HepG2 (cell line): ENCODE measurements around the gene C16orf87. TPM values are rescaled to one million over a fixed set of nuclear protein-coding genes. Genes with fewer than 3 reads are reported as not detected.

ENCODE experiments used
- ATRX ChIP-seq: sonication (generic); formaldehyde crosslinking; IDR thresholded peaks from 2 replicates; pipeline ENCODE4 v1.4.0; 2020; ENCODE audit warnings: missing genetic modification reagents, borderline replicate concordance
- FOXC1 ChIP-seq: sonication (generic); formaldehyde crosslinking; IDR thresholded peaks from 2 replicates; pipeline ENCODE4 v1.8.0; 2022; ENCODE audit warnings: mild to moderate bottlenecking, missing genetic modification reagents, borderline replicate concordance
- FOXK1 ChIP-seq: sonication (generic); formaldehyde crosslinking; IDR thresholded peaks from 2 replicates; pipeline ENCODE4 v1.4.0; 2020; ENCODE audit warnings: low read depth, missing genetic modification reagents, borderline replicate concordance
- HES4 ChIP-seq: sonication (generic); formaldehyde crosslinking; IDR thresholded peaks from 2 replicates; pipeline ENCODE4 v1.9.0; 2021; ENCODE audit warnings: mild to moderate bottlenecking, missing genetic modification reagents, borderline replicate concordance
- KLF11 ChIP-seq: IDR thresholded peaks from 2 replicates; pipeline ENCODE4 v1.6.1; 2016; ENCODE audit warnings: missing compliant biosample characterization
- NFE2L2 ChIP-seq: fragments of 150-350 bp; IDR thresholded peaks from 2 replicates; pipeline ENCODE4 v1.6.1; 2014; ENCODE audit warnings: low read length
- PAF1 ChIP-seq: IDR thresholded peaks from 2 replicates; pipeline ENCODE4 v1.6.1; 2016; ENCODE audit warnings: missing genetic modification reagents, missing compliant biosample characterization
- PLSCR1 ChIP-seq: sonication (generic); formaldehyde crosslinking; IDR thresholded peaks from 2 replicates; pipeline ENCODE4 v1.5.0; 2020; ENCODE audit warnings: missing genetic modification reagents, mild to moderate bottlenecking, borderline replicate concordance
- SALL1 ChIP-seq: sonication (generic); formaldehyde crosslinking; IDR thresholded peaks from 2 replicates; pipeline ENCODE4 v1.8.0; 2022; ENCODE audit warnings: mild to moderate bottlenecking, missing genetic modification reagents
- SMARCC2 ChIP-seq: fragments of 450-650 bp; IDR thresholded peaks from 2 replicates; pipeline ENCODE4 v1.6.1; 2017; ENCODE audit warnings: antibody characterized with exemption, mild to moderate bottlenecking
- SNAPC2 ChIP-seq: sonication (generic); formaldehyde crosslinking; IDR thresholded peaks from 2 replicates; pipeline ENCODE4 v1.8.1; 2022; ENCODE audit warnings: mild to moderate bottlenecking, missing genetic modification reagents
- TFAP4 ChIP-seq: sonication (generic); IDR thresholded peaks from 2 replicates; pipeline ENCODE4 v1.6.1; 2016; ENCODE audit warnings: low read depth, borderline replicate concordance
- TRAFD1 ChIP-seq: sonication (generic); formaldehyde crosslinking; IDR thresholded peaks from 2 replicates; pipeline ENCODE4 v1.5.1; 2020; ENCODE audit warnings: missing genetic modification reagents, mild to moderate bottlenecking, borderline replicate concordance
- ZBTB25 ChIP-seq: IDR thresholded peaks from 2 replicates; pipeline ENCODE4 v1.6.1; 2018; ENCODE audit warnings: missing genetic modification reagents
- ZKSCAN5 ChIP-seq: sonication (generic); formaldehyde crosslinking; IDR thresholded peaks from 2 replicates; pipeline ENCODE4 v1.5.1; 2020; ENCODE audit warnings: mild to moderate bottlenecking, missing genetic modification reagents
- ZNF274 ChIP-seq: sonication (generic); formaldehyde crosslinking; IDR thresholded peaks from 2 replicates; pipeline ENCODE4 v1.5.1; 2020; ENCODE audit warnings: mild to moderate bottlenecking, missing genetic modification reagents
- ZNF276 ChIP-seq: sonication (generic); formaldehyde crosslinking; IDR thresholded peaks from 2 replicates; pipeline ENCODE4 v1.4.0; 2020; ENCODE audit warnings: mild to moderate bottlenecking, low read depth, missing genetic modification reagents
- ZNF329 ChIP-seq: sonication (generic); formaldehyde crosslinking; IDR thresholded peaks from 2 replicates; pipeline ENCODE4 v1.9.0; 2021; ENCODE audit warnings: low read depth, mild to moderate bottlenecking, missing genetic modification reagents
- ZNF34 ChIP-seq: sonication (generic); formaldehyde crosslinking; IDR thresholded peaks from 2 replicates; pipeline ENCODE4 v1.4.0; 2020; ENCODE audit warnings: mild to moderate bottlenecking, missing genetic modification reagents, borderline replicate concordance
- ZNF383 ChIP-seq: sonication (generic); formaldehyde crosslinking; IDR thresholded peaks from 2 replicates; pipeline ENCODE4 v1.4.0; 2020; ENCODE audit warnings: missing genetic modification reagents, mild to moderate bottlenecking, borderline replicate concordance
- ZNF432 ChIP-seq: sonication (generic); formaldehyde crosslinking; IDR thresholded peaks from 2 replicates; pipeline ENCODE4 v1.5.0; 2020; ENCODE audit warnings: missing genetic modification reagents, mild to moderate bottlenecking, borderline replicate concordance
- ZNF550 ChIP-seq: sonication (generic); formaldehyde crosslinking; IDR thresholded peaks from 2 replicates; pipeline ENCODE4 v1.4.0; 2020; ENCODE audit warnings: mild to moderate bottlenecking, missing genetic modification reagents, borderline replicate concordance
- ZNF563 ChIP-seq: sonication (generic); formaldehyde crosslinking; IDR thresholded peaks from 2 replicates; pipeline ENCODE4 v1.8.0; 2022; ENCODE audit warnings: mild to moderate bottlenecking, moderate library complexity, missing genetic modification reagents
- polyA plus RNA-seq, 8 experiments: library from polyadenylated mRNA; depleted of rRNA in 3 of 8; stranded (reverse) in 7 of 8; unstranded in 1 of 8; fragments of >200 nt; fragmentation: Illumina TruSeq in 4 of 8; extraction: Trizol in 4 of 8; gene quantifications; 2 replicates each; pipeline versions ENCODE4 v1.2.1 to v1.2.3, GENCODE V29; 2011 to 2016; ENCODE audit warnings: low read depth in 4 of 8, missing spikeins in 1 of 8, mixed read lengths in 1 of 8; ENCODE audit not compliant: insufficient read depth in 1 of 8
- total RNA-seq, 5 experiments: library from RNA; depleted of rRNA; stranded (reverse); fragments of >200 nt; fragmentation: Illumina TruSeq; extraction: Trizol; gene quantifications; 2 replicates each; pipeline ENCODE4 v1.2.3, GENCODE V29; 2016; ENCODE audit warnings: low read depth in 1 of 5

C16orf87 gene
- total and polyA plus RNA-seq, 2 of the 13 experiments (the other 11 are each of a cell fraction or from before 2014, with no cell fraction given) = 8.6 to 19.5 TPM

GRCh38 chr16:46789499-46790414, 41.2 kb downstream of the C16orf87 start (continued):
- peak; percentile 79 for TF ChIP-seq ZNF563
- no peak for TF ChIP-seq ZNF34 (CRISPR knock-in tag)
- TF ChIP-seq KLF11 = no peak; the same call in 1 of the 2 replicates
- no peak for TF ChIP-seq NFE2L2
- TF ChIP-seq FOXC1 = peak; percentile 75
- TF ChIP-seq FOXK1 = no peak
- no peak for TF ChIP-seq ATRX (CRISPR knock-in tag)
- TF ChIP-seq ZNF550 (CRISPR knock-in tag) = peak; percentile 87; the same call in 1 of the 2 replicates
- TF ChIP-seq ZNF383 (CRISPR knock-in tag) = no peak
- peak; percentile 71; the same call in 1 of the 2 replicates for TF ChIP-seq SNAPC2 (CRISPR knock-in tag)
- peak; percentile 54; the same call in 1 of the 2 replicates for TF ChIP-seq ZBTB25 (CRISPR knock-in tag)
- no peak for TF ChIP-seq PLSCR1 (CRISPR knock-in tag)
- TF ChIP-seq TRAFD1 = no peak
- TF ChIP-seq SALL1 (CRISPR knock-in tag) = peak; percentile 84
- TF ChIP-seq ZNF432 (CRISPR knock-in tag) = no peak
- peak; percentile 51; the same call in 1 of the 2 replicates for TF ChIP-seq HES4 (CRISPR knock-in tag)
- 0 out of 2 replicates have a peak, but pooled peaks have one; percentile 59 for TF ChIP-seq ZNF329 (CRISPR knock-in tag)
- TF ChIP-seq TFAP4 = 0 out of 2 replicates have a peak, but pooled peaks have one; percentile 8
- TF ChIP-seq ZNF274 (CRISPR knock-in tag) = peak; percentile 95
- no peak for TF ChIP-seq PAF1 (CRISPR knock-in tag)
- no peak for TF ChIP-seq ZKSCAN5 (CRISPR knock-in tag)
- TF ChIP-seq SMARCC2 = no peak
- peak; percentile 48; the same call in 1 of the 2 replicates for TF ChIP-seq ZNF276 (CRISPR knock-in tag)
